Measurements from ENCODE around the gene FOXJ1.
"Not testable (repeated sequence)": the region's sequence is repeated elsewhere in the genome, so short reads cannot be mapped to it uniquely, and the experiment has no call there.

FOXJ1 gene, protein sequence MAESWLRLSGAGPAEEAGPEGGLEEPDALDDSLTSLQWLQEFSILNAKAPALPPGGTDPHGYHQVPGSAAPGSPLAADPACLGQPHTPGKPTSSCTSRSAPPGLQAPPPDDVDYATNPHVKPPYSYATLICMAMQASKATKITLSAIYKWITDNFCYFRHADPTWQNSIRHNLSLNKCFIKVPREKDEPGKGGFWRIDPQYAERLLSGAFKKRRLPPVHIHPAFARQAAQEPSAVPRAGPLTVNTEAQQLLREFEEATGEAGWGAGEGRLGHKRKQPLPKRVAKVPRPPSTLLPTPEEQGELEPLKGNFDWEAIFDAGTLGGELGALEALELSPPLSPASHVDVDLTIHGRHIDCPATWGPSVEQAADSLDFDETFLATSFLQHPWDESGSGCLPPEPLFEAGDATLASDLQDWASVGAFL

DNA sequence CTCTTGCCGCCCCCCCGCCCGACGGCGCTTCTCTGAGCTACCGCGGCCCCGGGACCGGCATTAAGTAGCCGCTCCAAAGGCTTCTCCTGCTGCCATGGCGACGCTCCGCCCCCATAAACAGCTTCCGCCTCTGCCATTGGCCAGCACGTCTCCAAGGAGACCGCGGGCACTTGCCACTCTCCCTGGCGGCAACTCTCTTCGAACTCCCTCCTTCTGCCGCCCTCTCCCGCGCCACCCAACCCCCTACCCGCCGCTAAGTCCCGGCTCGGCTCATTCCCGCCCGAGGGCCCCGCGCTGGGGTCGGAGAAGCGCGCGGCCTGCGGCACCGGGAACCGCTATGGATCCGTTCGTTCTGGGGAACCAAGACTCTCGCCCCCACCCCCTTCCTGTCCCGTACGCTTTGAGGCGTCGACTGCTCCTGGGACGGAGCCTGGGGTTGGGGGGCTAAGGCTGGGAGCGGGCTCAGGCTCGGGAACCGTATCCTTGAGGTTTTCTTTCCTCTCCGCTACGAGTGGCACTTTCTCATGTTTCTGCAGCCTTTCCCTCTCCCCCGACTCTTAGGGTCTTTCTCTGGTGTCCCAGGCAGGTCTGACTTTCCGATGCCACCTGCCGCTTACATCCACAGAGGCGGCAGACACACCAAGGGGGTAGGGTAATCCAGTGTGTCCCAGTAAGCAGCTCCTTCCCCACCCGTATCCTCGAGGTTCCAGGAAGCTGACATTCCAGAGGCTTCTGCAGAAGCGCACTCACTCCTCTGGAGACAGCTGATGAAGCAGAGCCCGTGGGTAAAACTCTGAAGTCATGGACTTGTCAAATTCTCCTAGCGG lies at the start of gene FOXJ1:
TSS of gene FOXJ1 (minus strand) at position 34 of the 827 bp plus-strand sequence. CDS start 850 bp downstream, outside the sequence.
- peak; percentile 84 for DNase-seq (ENCODE audit: low read depth)

DNA sequence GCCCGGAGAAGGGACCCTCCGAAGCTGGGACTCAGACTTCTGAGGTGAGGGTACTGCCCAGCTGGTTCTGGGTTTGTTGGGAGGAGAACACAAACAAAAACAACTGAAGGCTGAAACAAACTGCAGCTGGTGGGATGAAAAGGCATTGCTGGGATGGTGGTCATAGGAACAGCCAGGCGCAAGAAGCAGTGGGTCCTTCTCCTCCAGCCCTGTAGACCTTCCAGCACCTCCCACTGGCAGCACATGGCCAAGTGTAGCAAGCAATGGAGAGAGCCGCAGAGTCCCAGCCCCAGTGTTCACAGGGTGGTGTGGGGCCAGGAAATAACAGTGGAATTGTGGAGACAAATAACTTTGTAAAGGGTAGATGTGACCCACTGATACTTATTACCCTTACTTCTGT lies 48.7 kb upstream of the FOXJ1 start:
- DNase-seq (ENCODE audit: low read depth) = no peak

DNA sequence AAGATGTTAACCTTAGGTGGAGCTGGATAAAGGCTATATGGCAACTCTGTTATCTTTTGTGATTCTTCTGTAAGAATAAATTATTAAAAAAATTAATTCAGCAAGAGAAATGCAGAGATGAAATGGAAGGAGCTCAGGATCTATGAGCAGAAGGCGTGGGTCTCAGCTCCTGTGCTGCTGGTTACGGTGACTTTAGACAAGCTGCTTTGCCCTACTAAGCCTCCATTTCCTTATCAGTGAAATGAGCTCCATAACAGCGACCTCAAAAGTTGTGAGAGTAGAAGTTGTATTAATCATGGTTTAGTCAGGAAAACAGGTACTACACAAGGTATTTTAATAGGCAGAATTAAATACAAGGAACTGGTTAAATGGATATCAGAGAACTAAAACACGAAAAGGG lies 48.2 kb upstream of the FOXJ1 start:
- no peak for DNase-seq (ENCODE audit: low read depth)

GRCh38 chr17:76188213-76189016 lies 47.4 kb upstream of the FOXJ1 start:
- no peak for DNase-seq (ENCODE audit: low read depth)

DNA sequence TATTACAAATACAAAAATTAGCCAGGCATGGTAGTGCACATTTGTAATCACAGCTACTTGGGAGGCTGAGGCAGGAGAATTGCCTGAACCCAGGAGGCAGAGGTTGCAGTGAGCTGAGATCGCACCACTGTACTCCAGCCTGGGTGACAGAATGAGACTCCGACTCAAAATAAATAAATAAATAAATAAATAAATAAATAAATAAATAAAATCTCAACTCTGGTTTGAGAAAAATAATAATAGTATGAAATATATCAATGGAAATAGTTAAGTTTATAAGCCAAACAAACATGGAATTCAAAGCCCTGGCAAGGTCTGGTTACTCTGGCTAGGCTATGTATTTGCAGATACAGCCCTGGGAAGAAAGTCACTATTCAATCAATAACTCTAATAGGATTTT lies 45.7 kb upstream of the FOXJ1 start:
- DNase-seq (ENCODE audit: low read depth) = not testable (repeated sequence)

- no peak for DNase-seq (ENCODE audit: low read depth)
These were observed 43.2 kb upstream of the FOXJ1 start for GRCh38 chr17:76184290-76184689.

- peak; percentile 94 for DNase-seq (ENCODE audit: low read depth)
These were observed 41.1 kb upstream of the FOXJ1 start for GRCh38 chr17:76182016-76182764.

- no peak for DNase-seq (ENCODE audit: low read depth)
These were observed 38.7 kb upstream of the FOXJ1 start for GRCh38 chr17:76179496-76180467.

DNA sequence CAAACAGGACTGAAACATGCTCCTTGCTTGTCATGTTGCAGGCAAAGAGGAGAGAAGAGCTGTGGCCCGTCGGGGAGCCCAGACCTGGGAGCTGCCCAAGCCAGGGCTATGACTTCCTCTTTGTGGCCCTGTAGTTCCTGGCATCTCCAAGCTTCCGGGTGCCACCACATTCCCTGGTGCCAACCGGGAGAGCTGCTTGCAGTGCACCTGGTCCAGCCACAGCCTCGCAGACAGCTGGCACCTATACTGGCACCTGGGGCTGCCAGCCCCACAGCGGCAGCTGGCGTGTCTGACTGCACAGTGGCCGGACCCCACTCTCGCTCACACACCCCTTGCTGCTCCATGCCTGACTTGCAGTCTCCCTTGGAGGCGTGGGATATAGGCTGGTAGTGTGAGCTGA lies 37.1 kb upstream of the FOXJ1 start:
- no peak for DNase-seq (ENCODE audit: low read depth)

DNA sequence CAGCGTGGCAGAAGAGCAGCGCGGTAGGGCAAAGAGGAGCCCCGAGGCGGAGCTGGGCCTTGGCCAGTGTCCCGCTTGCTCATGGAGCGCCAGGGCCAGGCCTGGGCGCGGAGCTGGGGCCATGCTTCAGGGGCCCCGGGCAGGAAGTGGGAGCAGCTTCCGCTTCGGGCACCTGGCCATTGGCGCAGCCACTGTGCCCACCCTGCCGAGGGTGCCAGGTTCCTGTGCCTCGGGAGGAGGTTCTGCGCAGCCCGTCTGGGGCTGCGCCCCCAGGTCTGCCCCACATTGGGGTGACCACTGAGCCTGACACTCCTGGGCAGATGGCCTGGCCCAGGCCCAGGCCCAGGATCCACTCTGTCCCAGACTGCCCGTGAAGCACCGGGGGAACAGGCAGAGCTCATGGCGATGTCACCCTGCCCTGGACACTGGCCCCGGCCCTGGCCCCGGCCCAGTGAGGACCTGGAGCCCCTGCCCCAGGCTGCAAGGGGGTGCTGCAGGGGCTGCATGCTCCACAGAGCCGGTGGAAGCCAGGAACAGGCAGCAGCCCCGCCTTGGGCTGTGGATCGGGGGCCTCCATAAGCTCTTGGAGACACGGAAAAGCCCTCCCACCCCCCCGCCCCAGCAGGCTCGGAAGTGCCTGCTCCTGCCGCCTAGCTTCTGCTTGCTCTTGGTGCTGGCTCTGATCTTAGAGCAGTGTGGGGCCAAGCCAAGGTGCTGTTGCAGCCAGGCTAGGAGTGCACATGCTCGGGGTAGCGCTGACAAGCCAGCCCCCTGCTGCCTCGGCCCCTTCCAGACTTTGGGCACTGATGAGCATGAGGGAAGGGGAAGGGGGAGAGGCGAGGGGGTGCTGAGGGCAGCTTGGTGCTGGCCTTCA lies 35.9 kb upstream of the FOXJ1 start:
- no peak for DNase-seq (ENCODE audit: low read depth)

- DNase-seq (ENCODE audit: low read depth) = no peak
These were observed 33.0 kb upstream of the FOXJ1 start for GRCh38 chr17:76174037-76174436.

DNA sequence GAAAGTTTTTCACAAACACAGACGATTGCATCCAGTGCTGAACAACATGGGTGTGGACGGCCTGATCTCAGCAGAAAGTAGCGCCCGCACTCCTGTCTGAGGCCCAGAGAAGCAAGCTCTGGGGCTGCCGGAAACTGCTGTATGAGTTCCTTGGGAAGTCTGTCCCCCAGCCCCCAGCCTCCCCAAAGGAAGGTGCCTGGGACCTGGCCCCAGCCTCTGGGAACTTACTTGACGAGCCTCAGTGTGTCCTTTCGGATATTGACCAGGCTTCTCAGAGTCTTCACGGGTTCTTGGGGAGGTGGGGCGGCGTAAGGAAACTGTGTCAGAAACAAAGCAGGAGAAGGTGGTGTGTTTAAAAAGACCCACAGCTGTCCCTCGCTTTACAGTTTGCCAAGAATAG lies 32.4 kb upstream of the FOXJ1 start:
- no peak for DNase-seq (ENCODE audit: low read depth)

DNA sequence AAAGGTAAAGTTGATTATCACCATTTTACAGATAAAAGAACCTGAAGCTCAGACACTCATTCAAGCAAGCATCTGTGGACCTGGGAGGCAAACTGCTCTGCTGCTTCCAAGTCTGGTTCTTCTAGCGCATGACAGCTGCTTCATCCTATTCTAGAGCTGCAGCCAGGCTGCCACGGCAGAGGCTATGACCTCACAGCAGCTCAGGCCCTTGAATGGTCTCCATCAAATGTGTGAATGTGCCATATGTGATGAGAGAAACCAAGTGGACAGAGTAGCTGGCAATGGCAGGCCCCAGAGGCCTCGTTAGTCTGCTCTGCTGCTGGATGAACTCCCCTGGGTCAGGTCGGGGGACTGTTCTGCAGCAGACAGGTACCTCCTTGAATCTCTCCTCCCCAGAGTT lies 30.7 kb upstream of the FOXJ1 start:
- no peak for DNase-seq (ENCODE audit: low read depth)

GRCh38 chr17:76170114-76170513 lies 29.1 kb upstream of the FOXJ1 start:
- no peak for DNase-seq (ENCODE audit: low read depth)

- DNase-seq (ENCODE audit: low read depth) = no peak
These were observed 25.9 kb upstream of the FOXJ1 start for GRCh38 chr17:76166906-76167305.

DNA sequence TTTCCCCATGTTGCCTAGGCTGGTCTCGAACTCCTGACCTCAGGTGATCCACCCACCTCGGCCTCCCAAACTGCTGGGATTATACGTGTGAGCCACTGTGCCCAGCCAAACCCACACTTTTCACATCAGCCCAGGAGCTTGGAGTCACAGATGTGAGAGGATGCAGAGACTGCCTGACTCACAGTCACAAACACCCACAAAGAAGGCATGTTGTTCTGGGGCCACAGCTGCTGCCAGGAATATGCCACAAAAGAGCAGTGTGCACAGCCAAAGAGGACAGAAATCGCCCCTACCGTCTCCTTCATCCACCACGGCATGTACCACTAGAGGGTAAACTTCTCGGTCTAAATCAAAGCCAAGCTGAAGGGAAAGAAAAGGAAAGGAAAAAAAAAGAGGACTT lies 25.1 kb upstream of the FOXJ1 start:
- DNase-seq (ENCODE audit: low read depth) = no peak

DNA sequence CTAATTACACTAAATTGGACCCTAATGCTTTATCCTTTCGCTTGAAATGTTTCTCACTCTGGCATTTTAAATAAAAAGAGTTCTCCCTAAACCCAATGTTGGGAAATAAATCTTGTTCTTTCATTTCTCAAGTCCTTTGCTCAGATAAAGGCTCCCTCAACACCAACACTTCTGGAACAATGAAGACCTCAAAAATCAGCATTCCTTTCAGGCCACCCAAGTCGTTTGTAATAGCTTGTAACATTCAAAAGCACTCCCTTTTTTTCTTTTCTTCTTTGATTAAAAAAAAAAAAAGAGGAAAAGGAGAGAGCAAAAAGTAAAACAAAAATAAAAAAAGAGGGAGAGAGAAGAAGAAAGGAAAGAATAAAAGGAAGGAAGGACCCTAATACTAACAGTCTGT lies 23.3 kb upstream of the FOXJ1 start:
- DNase-seq (ENCODE audit: low read depth) = no peak

GRCh38 chr17:76163919-76164318 lies 22.9 kb upstream of the FOXJ1 start:
- no peak for DNase-seq (ENCODE audit: low read depth)

- DNase-seq (ENCODE audit: low read depth) = no peak
These were observed 20.7 kb upstream of the FOXJ1 start for GRCh38 chr17:76161619-76162266.
